ENCODE results near the gene YBX3.

The YBX3 gene

GRCh38 chr12:10664499-10664898 is 58.6 kb downstream of the YBX3 start:
- H3K4me3 ChIP-seq (ENCODE audit: low read depth, low read length) = no peak overlapping the region
- TF ChIP-seq, protein P1, sequence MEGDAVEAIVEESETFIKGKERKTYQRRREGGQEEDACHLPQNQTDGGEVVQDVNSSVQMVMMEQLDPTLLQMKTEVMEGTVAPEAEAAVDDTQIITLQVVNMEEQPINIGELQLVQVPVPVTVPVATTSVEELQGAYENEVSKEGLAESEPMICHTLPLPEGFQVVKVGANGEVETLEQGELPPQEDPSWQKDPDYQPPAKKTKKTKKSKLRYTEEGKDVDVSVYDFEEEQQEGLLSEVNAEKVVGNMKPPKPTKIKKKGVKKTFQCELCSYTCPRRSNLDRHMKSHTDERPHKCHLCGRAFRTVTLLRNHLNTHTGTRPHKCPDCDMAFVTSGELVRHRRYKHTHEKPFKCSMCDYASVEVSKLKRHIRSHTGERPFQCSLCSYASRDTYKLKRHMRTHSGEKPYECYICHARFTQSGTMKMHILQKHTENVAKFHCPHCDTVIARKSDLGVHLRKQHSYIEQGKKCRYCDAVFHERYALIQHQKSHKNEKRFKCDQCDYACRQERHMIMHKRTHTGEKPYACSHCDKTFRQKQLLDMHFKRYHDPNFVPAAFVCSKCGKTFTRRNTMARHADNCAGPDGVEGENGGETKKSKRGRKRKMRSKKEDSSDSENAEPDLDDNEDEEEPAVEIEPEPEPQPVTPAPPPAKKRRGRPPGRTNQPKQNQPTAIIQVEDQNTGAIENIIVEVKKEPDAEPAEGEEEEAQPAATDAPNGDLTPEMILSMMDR (conservative IDR thresholded peaks at IDR 0.05; ENCODE audit: low read depth, low read length) = no peak
- no peak for DNase-seq (ENCODE audit: low read depth)

GRCh38 chr12:10663869-10664268 is 59.3 kb downstream of the YBX3 start:
- TF ChIP-seq, protein P1 (conservative IDR thresholded peaks at IDR 0.05; ENCODE audit: low read depth, low read length) = no peak
- no peak for DNase-seq (ENCODE audit: low read depth)
- no peak overlapping the region for H3K4me3 ChIP-seq (ENCODE audit: low read depth, low read length)

GRCh38 chr12:10661338-10661737 is 61.8 kb downstream of the YBX3 start:
- peak; percentile 23 for DNase-seq (ENCODE audit: low read depth)
- TF ChIP-seq, protein P1 (conservative IDR thresholded peaks at IDR 0.05; ENCODE audit: low read depth, low read length) = no peak
- H3K4me3 ChIP-seq (ENCODE audit: low read depth, low read length) = no peak overlapping the region

DNA sequence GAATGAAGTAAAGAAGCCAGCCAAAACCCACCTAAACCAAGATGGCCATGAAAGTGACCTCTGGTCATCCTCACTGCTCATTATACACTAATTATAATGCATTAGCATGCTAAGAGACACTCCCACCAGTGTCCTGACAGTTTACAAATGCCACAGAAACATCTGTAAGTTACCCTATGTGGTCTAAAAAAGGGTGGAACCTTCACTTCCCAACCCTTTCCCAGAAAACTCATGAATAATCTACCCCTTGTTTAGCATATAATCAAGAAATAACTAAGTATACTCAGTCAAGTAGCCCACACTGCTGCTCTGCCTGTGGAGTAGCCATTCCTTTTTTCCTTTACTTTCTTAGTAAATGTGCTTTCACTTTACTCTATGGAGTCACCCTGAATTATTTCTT is 69.1 kb downstream of the YBX3 start:
- no peak overlapping the region for H3K4me3 ChIP-seq (ENCODE audit: low read depth, low read length)
- no peak for DNase-seq (ENCODE audit: low read depth)
- TF ChIP-seq, protein P1 (conservative IDR thresholded peaks at IDR 0.05; ENCODE audit: low read depth, low read length) = no peak

DNA sequence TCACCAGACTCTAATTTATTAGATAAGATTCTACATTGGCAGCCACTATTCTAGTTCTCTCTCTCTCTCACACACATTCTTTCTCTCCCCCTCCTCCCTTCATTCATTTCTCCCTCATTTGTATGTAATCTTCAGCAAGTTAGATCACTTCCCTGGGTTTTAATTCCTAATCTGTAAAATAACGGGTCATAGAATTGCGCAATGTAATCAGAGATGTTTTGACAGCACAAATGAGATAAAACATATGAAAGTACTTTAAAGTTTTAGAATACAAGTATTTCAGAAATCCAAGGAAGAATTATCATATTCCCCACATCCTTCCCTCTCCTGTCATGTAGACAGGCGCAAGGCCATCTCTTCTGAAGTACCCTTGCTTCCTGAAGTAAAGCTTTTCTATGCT is 70.9 kb downstream of the YBX3 start:
- H3K4me3 ChIP-seq (ENCODE audit: low read depth, low read length) = no peak overlapping the region
- TF ChIP-seq, protein P1 (conservative IDR thresholded peaks at IDR 0.05; ENCODE audit: low read depth, low read length) = no peak
- no peak for DNase-seq (ENCODE audit: low read depth)

Data from choroid plexus epithelial cell (primary cell).